Pancreas (tissue), 10 donors: ENCODE data around the gene SARS2. TPM values are rescaled to one million over a fixed set of nuclear protein-coding genes. Genes with fewer than 3 reads are reported as not detected.
A peak's percentile ranks its signal among the peaks of the same experiment; 100 is the strongest.

Experiments
- ATAC-seq, 4 donors: fragments of 200-7000 bp; cut with Tn5 transposase; one replicate each; pipeline versions ENCODE4 v1.8.0 to v1.9.1; 2020; ENCODE audit warnings: mild to moderate bottlenecking in 4 of 4, moderate library complexity in 4 of 4
- DNase-seq, 6 donors: peaks; one replicate each; pipeline ENCODE4 v3.0.0-alpha.2; 2020
- FAIRE-seq: peaks from 2 replicates; lab custom pipeline; 2012; peaks lifted over from hg19 to GRCh38; lab: Jason Lieb, UNC
- H3K27ac ChIP-seq, 4 donors: fragments of 200-600 bp; sonication (generic); 1 replicate in 3 of 4; 2 replicates in 1 of 4; pipeline versions ENCODE4 v1.5.0 to v1.8.0; 2020
- H3K27me3 ChIP-seq, 4 donors: fragments of 200-600 bp; one replicate each; pipeline ENCODE4 v1.8.0; 2021
- H3K36me3 ChIP-seq, 3 donors: fragments of 200-600 bp; sonication (generic) in 1 of 3; one replicate each; pipeline versions ENCODE4 v1.5.0 to v1.8.0; 2020 to 2021
- H3K4me1 ChIP-seq, 3 donors: fragments of 200-600 bp; one replicate each; pipeline ENCODE4 v1.8.0; 2021
- H3K4me3 ChIP-seq, 4 donors: fragments of 200-600 bp; sonication (generic) in 2 of 4; one replicate each; pipeline versions ENCODE4 v1.5.0 to v1.8.0; 2020 to 2021
- H3K9me3 ChIP-seq, 4 donors: fragments of 200-600 bp; one replicate each; pipeline ENCODE4 v1.8.0; 2021
- CTCF ChIP-seq, 4 donors: fragments of 200-600 bp; sonication (generic) in 3 of 4; IDR thresholded peaks; one replicate each; pipeline versions ENCODE4 v1.5.0 to v1.8.0; 2021; ENCODE audit warnings: antibody characterized with exemption in 4 of 4
- WGBS, 2 donors: extraction: QIAGEN DNeasy Blood & Tissue Kit; methylation state at CpG; one replicate each; pipeline ENCODE4 v1.1.7; 2013; 5-methylcytosine and 5-hydroxymethylcytosine counted together
- intact Hi-C, 3 donors: fragments of 100-400 bp; cut with DNase I; formaldehyde crosslinking; loops; one replicate each; pipeline versions ENCODE4 v1.11.1 to v1.14.2; 2022
- polyA plus RNA-seq, 2 donors: library from polyadenylated mRNA; stranded (reverse); fragments of 200-250 nt; gene quantifications; one replicate each; pipeline ENCODE4 v1.2.3, GENCODE V29; 2013
- total RNA-seq, 6 donors: library from RNA; stranded (reverse); fragmentation: NEBNext Ultra II Directional in 4 of 6; extraction: Animal tissue kit (Norgen Biotek cat#: 25700) in 4 of 6; gene quantifications; one replicate each; pipeline versions ENCODE4 v1.2.1 to v1.2.4, GENCODE V29; 2021 to 2023
- donor health status: healthy with polysubstance abuse.
- donor health status: DM: no; HTN: no; CAD: no; lungs with moderate emphysema.
- donor health status: DM: no; HTN: no; CAD: no.
- donor health status: control.
- donor health status: control.
- donor health status: Bipolar disorder and iron deficiency.
- donor health status: DM: yes; HTN: yes; CAD: no.
- donor health status: DM: no; HTN: no; CAD: no.
- donor health status: DM: no; HTN: no; CAD: no.
- donor health status: DM: yes; HTN: yes; CAD: no.

The SARS2 gene
- total and polyA plus RNA-seq, 8 donors, result 8.8 to 80.6 (median 15.4) TPM

GRCh38 chr19:38932425-38933179 lies 2.0 kb upstream of the SARS2 start:
- Histone ChIP-seq H3K4me1 (peaks cover 4 to 13% (median 7%) of the 10 kb centered on the region in 3 donors), H3K4me3 (no peak overlapping the region), H3K9me3 (no peaks in the 10 kb centered on the region), H3K27me3 (no peaks in the 10 kb centered on the region), H3K36me3 (peaks cover 0 to 5% (median 0%) of the 10 kb centered on the region in 3 donors), H3K27ac (no peak overlapping the region)
- DNase-seq (peak in 3 of 6 donors; percentile 36 to 81 (median 48)), FAIRE-seq (no peak), ATAC-seq (no peak)
- no peak for TF ChIP-seq CTCF (IDR thresholded peaks at IDR 0.05)
- intact Hi-C loops, result no loop called here
- 91 to 94% methylated on average over 29 of the region's 29 CpGs for WGBS, 2 donors

DNA sequence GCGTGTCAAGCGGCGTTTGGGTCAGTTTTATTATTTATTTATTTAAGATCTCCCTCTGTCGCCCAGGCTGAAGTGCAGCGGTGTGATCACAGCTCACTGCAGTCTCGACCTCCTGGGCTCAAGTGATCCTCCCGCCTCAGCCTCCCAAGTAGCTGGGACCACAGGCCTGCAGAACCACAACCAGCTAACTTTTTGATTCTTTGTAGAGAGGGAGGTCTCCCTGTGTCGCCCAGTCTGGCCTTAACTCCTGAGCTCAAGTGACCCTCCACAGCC lies 894 bp upstream of the SARS2 start:
- no peaks in the 10 kb centered on the region for H3K9me3 ChIP-seq
- no peaks in the 10 kb centered on the region for H3K27me3 ChIP-seq
- peaks cover 4 to 13% (median 7%) of the 10 kb centered on the region in 3 donors for H3K4me1 ChIP-seq
- H3K4me3 ChIP-seq, result peak overlapping the region; percentile 46 to 66 (median 55)
- intact Hi-C loops, result no loop called here
- peak in 1 of 6 donors; percentile 4 for DNase-seq
- FAIRE-seq, result no peak
- 22 to 23% methylated on average over 8 of the region's 8 CpGs for WGBS, 2 donors
- no peak for ATAC-seq
- peaks cover 0 to 5% (median 0%) of the 10 kb centered on the region in 3 donors for H3K36me3 ChIP-seq
- peak overlapping the region in 2 of 4 donors; percentile 49 to 93 for H3K27ac ChIP-seq
- TF ChIP-seq CTCF (IDR thresholded peaks at IDR 0.05), result no peak

- peak within 1 kb of the TSS; percentile 46 to 66 (median 55) for H3K4me3 ChIP-seq
- no peaks in the 10 kb centered on the region for H3K9me3 ChIP-seq
- WGBS, 2 donors, result 0% methylated on average over 40 of the region's 40 CpGs
- no peak for TF ChIP-seq CTCF (IDR thresholded peaks at IDR 0.05)
- DNase-seq (peak; percentile 94 to 99 (median 98)), FAIRE-seq (peak; percentile 89), ATAC-seq (peak; percentile 95 to 99 (median 96))
- H3K27me3 ChIP-seq, result no peaks in the 10 kb centered on the region
- H3K27ac ChIP-seq, result peak within 1 kb of the TSS; percentile 49 to 93 (median 87)
- H3K4me1 ChIP-seq, result peaks cover 4 to 13% (median 7%) of the 10 kb centered on the region in 3 donors
- intact Hi-C loops, result no loop called here
- H3K36me3 ChIP-seq, result peaks cover 0 to 5% (median 0%) of the 10 kb centered on the region in 3 donors
These were observed 385 bp upstream of the SARS2 start, which contains the start of gene MRPS12 for GRCh38 chr19:38930776-38931520. Gene MRPS12, plus strand, starts transcription at chr19:38930944. Its CDS starts 351 bp downstream, at chr19:38931295.

GRCh38 chr19:38928391-38929001 lies 2.1 kb downstream of the SARS2 start:
- WGBS, 2 donors, result 77 to 87% methylated on average over 4 of the region's 4 CpGs

More at GRCh38 chr19:38928391-38929001, 2.1 kb downstream of the SARS2 start:
- Histone ChIP-seq H3K4me3 (no peak overlapping the region), H3K9me3 (no peaks in the 10 kb centered on the region), H3K4me1 (peaks cover 4 to 9% (median 7%) of the 10 kb centered on the region in 3 donors), H3K27me3 (no peaks in the 10 kb centered on the region), H3K27ac (no peak overlapping the region), H3K36me3 (peaks cover 0 to 12% (median 0%) of the 10 kb centered on the region in 3 donors)
- FAIRE-seq (no peak), DNase-seq (no peak), ATAC-seq (no peak)
- intact Hi-C loops, result loop anchor here in 1 of 3 donors (10.0 kb wide), 1 partner anchor 414 kb away; no protein-coding TSS in a partner anchor
- TF ChIP-seq CTCF (IDR thresholded peaks at IDR 0.05), result no peak
